ENCODE measurements around the gene FKBP11.

The FKBP11 gene

GRCh38 chr12:48925304-48926011, at the start of gene FKBP11:
Gene FKBP11, minus strand, starts transcription at chr12:48925492. Its CDS starts 64 bp downstream, at chr12:48925428.
- no peak for DNase-seq (ENCODE audit: insufficient read length, low spot score)
- no peak for FAIRE-seq
- TF ChIP-seq POLR2A (IDR thresholded peaks at IDR 0.05; ENCODE audit: low read depth, low read length) = no peak

GRCh38 chr12:48973941-48974673, 48.8 kb upstream of the FKBP11 start:
- FAIRE-seq = no peak
- DNase-seq (ENCODE audit: insufficient read length, low spot score) = peak; percentile 23

GRCh38 chr12:48973531-48973930, 48.2 kb upstream of the FKBP11 start:
- FAIRE-seq (no peak), DNase-seq (ENCODE audit: insufficient read length, low spot score) (peak; percentile 2)
- TF ChIP-seq POLR2A (IDR thresholded peaks at IDR 0.05; ENCODE audit: low read depth, low read length) = no peak

More at GRCh38 chr12:48973941-48974673, 48.8 kb upstream of the FKBP11 start:
- TF ChIP-seq POLR2A (IDR thresholded peaks at IDR 0.05; ENCODE audit: low read depth, low read length) = no peak

GRCh38 chr12:48972952-48973483, 47.7 kb upstream of the FKBP11 start:
- no peak for FAIRE-seq
- DNase-seq (ENCODE audit: insufficient read length, low spot score) = peak; percentile 19
- no peak for TF ChIP-seq POLR2A (IDR thresholded peaks at IDR 0.05; ENCODE audit: low read depth, low read length)

- FAIRE-seq (no peak), DNase-seq (ENCODE audit: insufficient read length, low spot score) (peak; percentile 75)
- TF ChIP-seq POLR2A (IDR thresholded peaks at IDR 0.05; ENCODE audit: low read depth, low read length) = no peak
Observed at GRCh38 chr12:48972213-48972951, 47.1 kb upstream of the FKBP11 start.

GRCh38 chr12:48970702-48971334, 45.5 kb upstream of the FKBP11 start:
- FAIRE-seq (no peak), DNase-seq (ENCODE audit: insufficient read length, low spot score) (peak; percentile 43)
- TF ChIP-seq POLR2A (IDR thresholded peaks at IDR 0.05; ENCODE audit: low read depth, low read length) = no peak

GRCh38 chr12:48969833-48970701, 44.8 kb upstream of the FKBP11 start:
- TF ChIP-seq POLR2A (IDR thresholded peaks at IDR 0.05; ENCODE audit: low read depth, low read length) = no peak
- FAIRE-seq (no peak), DNase-seq (ENCODE audit: insufficient read length, low spot score) (peak; percentile 0)

- TF ChIP-seq POLR2A (IDR thresholded peaks at IDR 0.05; ENCODE audit: low read depth, low read length) = no peak
- no peak for FAIRE-seq
- DNase-seq (ENCODE audit: insufficient read length, low spot score) = peak; percentile 37
Observed at GRCh38 chr12:48969160-48969771, 44.0 kb upstream of the FKBP11 start.

- no peak for FAIRE-seq
- TF ChIP-seq POLR2A (IDR thresholded peaks at IDR 0.05; ENCODE audit: low read depth, low read length) = no peak
- DNase-seq (ENCODE audit: insufficient read length, low spot score) = peak; percentile 7
Observed at GRCh38 chr12:48968467-48968866, 43.2 kb upstream of the FKBP11 start.

GRCh38 chr12:48967991-48968390, 42.7 kb upstream of the FKBP11 start:
- TF ChIP-seq POLR2A (IDR thresholded peaks at IDR 0.05; ENCODE audit: low read depth, low read length) = no peak
- FAIRE-seq = no peak
- peak; percentile 20 for DNase-seq (ENCODE audit: insufficient read length, low spot score)

GRCh38 chr12:48966177-48966895, 41.0 kb upstream of the FKBP11 start:
- DNase-seq (ENCODE audit: insufficient read length, low spot score) (peak; percentile 1), FAIRE-seq (no peak)
- TF ChIP-seq POLR2A (IDR thresholded peaks at IDR 0.05; ENCODE audit: low read depth, low read length) = no peak

Measured in H54 (cell line).